NCI-H226 (cell line): ENCODE results near the gene XRN2.
A peak's percentile ranks its signal among the peaks of the same experiment; 100 is the strongest.

Source experiments
- DNase-seq: peaks from one replicate; pipeline ENCODE4 v3.0.0-alpha.2; 2015

XRN2 gene, protein sequence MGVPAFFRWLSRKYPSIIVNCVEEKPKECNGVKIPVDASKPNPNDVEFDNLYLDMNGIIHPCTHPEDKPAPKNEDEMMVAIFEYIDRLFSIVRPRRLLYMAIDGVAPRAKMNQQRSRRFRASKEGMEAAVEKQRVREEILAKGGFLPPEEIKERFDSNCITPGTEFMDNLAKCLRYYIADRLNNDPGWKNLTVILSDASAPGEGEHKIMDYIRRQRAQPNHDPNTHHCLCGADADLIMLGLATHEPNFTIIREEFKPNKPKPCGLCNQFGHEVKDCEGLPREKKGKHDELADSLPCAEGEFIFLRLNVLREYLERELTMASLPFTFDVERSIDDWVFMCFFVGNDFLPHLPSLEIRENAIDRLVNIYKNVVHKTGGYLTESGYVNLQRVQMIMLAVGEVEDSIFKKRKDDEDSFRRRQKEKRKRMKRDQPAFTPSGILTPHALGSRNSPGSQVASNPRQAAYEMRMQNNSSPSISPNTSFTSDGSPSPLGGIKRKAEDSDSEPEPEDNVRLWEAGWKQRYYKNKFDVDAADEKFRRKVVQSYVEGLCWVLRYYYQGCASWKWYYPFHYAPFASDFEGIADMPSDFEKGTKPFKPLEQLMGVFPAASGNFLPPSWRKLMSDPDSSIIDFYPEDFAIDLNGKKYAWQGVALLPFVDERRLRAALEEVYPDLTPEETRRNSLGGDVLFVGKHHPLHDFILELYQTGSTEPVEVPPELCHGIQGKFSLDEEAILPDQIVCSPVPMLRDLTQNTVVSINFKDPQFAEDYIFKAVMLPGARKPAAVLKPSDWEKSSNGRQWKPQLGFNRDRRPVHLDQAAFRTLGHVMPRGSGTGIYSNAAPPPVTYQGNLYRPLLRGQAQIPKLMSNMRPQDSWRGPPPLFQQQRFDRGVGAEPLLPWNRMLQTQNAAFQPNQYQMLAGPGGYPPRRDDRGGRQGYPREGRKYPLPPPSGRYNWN

GRCh38 chr20:21303061-21303871 lies at the start of gene XRN2:
Gene XRN2 (plus strand): TSS chr20:21303331. CDS start chr20:21303399, 68 bp downstream.
- peak; percentile 96 for DNase-seq

DNA sequence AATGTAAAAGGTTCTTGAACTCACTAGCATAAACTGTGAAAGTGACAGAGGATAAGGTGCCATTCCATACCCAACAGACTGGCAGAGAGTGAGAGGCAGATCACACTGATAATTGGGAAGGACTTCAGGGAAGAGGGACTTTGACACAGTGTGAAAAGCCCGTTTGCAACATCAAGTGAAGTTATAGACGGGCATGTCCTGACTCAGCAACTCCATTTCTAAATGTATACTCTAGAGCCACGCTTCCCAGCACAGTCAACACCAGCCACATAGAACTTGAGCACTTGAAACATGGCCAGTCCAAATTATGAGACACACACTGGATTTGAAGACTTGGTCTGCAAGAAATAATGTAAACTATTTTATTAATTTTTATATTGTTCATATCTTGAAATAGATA lies 45.9 kb upstream of the XRN2 start:
- no peak for DNase-seq

DNA sequence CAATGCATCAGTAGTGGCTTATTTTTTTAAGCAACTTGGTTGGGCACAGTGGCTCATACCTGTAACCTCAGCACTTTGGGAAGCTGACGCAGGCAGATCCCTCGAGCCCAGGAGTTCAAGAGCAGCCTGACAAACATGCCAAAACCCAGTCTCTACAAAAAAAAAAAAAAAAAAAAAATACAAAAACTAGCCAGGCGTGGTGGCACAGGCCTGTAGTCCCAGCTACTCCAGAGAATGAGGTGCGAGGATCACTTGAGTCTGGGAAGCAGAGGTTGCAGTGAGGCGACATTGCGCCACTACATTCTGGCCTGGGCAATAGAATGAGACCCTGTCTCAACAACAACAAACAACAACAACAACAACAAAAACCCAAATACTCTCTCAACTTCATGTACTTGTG lies 44.7 kb upstream of the XRN2 start:
- no peak for DNase-seq

DNA sequence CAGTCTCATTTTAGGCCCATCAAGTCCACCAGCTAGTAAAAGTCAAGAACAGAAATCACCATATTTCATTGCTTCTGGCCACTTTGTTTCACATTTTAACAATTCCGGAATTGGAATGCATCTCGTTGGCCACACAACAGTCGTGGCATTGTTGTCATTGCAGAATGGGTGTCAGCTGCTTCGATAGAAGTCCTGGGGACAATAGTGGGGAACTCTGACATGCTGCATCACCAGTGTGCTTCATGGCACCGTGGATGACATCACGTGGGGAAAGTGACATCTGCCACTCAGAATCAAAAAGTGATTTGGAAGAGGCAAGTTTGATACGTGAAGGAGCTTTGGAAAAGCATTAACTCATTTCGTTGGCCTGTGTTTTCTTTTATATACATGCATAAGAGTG lies 43.8 kb upstream of the XRN2 start:
- DNase-seq: no peak

- DNase-seq: no peak
These were observed 40.3 kb upstream of the XRN2 start for GRCh38 chr20:21262812-21263211.

- DNase-seq: no peak
These were observed 37.6 kb upstream of the XRN2 start for GRCh38 chr20:21265261-21266190.

DNA sequence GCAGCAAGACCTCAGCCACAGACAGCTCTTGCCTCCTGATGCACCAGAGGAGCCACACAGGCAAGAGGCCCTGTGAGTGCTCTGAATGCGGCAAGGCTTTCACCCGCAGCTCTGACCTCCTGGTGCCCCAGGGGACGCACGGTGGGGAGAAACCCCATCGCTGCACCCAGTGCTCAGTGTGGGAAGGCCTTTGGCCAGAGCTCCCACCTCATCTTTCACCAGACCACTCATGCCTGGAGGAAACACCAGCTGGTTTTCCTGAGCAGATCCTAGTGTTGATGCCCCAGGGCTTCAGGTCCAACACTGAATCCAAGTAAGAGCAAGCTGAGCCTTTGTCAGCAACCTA lies 37.0 kb upstream of the XRN2 start:
- no peak for DNase-seq

GRCh38 chr20:21269772-21270171 lies 33.4 kb upstream of the XRN2 start:
- DNase-seq: no peak

- DNase-seq: no peak
These were observed 32.3 kb upstream of the XRN2 start for GRCh38 chr20:21270806-21271205.

DNA sequence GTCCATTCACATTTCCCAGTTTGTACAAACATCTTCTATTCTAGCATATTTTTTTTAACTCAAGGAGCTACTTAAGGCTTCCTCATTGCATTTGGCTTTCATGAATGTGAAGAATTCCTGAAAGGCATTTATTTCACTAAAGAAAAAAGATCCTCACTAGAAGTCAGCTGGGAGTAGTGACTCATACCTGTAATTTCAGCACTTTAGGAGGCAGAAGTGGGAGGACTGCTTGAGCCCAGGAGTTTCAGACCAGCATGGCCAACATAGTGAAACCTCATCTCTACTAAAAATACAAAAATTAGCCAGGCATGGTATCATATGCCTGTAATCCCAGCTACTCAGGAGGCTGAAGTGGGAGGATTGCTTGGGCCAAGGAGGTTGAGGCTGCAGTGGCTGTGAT lies 30.9 kb upstream of the XRN2 start:
- peak; percentile 60 for DNase-seq

- DNase-seq: no peak
These were observed 30.5 kb upstream of the XRN2 start for GRCh38 chr20:21272679-21273078.

GRCh38 chr20:21273755-21274386 lies 29.3 kb upstream of the XRN2 start:
- no peak for DNase-seq

DNA sequence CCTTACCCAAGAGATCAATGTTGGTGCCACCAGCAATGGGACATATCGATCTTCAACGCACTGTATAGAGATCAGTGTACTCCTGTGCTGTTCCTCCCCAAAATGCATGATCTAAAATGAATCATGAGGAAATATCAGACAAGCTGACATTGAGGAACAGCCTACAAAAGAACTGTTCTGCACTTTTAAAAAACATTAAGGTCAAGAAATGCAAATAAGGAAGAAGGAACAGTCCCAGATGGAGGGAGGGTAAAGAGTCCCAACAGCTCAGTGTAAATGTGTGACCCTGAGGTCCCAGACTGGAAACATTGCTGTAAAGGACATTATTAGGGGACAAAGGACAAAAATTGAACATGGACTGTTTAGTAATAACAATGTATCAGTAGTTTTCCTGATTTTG lies 24.3 kb upstream of the XRN2 start:
- no peak for DNase-seq

- no peak for DNase-seq
These were observed 23.2 kb upstream of the XRN2 start for GRCh38 chr20:21279706-21280521.

GRCh38 chr20:21280522-21281016 lies 22.6 kb upstream of the XRN2 start:
- DNase-seq: no peak

DNA sequence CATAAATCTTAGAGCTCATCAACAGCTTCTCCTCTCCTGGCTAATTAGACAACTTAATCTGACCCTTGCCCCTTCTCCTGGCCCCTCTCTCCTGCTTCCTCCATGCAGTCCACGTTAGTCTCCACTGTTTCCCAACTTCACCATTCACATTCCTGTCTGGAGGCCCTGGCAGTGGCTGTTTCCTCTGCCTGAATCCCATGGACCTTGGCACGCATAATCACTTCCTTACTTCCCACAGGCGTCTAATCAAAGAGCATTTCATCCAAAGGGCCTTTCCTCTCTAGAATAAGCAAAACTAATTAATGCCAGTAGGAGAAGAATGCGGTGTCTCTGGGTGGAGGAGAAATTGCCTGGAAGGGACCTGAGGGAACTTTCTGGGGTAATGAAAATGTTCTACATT lies 16.4 kb upstream of the XRN2 start:
- DNase-seq: no peak

DNA sequence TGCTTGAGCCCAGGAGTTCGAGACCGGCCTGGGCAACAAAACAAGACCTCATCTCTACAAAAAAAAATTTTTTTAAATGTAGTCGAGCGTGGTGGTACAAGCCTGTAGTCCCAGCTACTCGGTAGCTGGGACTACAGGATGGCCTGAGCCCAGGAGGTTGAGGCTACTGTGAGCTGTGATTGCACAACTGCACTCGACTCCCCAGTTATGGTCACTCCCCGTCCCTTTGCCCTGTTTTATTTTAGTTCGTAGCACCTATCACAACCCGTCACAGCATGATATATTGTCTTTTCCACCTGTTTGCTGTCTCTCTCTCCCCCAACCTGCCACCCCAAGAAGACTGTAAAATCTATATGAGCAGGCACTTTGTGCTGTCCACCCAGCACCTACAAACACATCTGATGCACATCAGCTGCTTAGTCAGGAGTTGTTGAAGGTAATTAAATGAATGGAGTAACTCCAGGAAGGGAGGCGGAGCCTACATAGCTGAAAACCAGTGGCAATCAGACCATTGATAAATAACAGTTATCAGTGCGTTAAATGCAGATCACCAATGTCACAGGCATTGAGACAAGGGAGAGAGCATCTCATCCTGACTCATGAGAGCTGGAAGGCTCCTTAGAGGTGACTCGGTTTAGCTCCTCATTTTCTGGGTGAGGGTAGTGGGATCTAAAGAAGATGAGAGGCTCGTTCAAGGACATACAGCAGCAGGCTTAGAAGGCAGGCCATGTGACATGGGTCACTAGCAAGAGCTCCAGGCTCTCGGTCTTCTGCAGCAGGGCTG lies 14.4 kb upstream of the XRN2 start:
- DNase-seq: no peak

DNA sequence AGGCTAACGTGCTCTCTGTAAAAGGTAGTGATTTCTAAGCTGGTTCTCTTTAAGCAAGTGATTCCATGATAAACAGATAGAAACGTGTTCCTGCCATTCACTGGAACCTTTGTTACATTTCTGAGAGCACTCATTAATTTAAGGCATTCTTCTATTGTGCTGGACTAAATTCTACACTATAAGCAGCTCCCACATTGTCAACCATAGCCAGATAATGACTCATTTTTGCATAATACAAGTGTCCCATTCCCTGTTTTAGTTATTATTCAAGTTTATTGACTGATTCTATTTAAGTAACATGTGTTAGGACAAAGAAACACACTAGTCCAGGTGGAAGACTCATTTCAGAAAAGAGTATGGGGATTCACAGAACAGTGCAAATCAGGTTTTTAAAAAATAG lies 13.5 kb upstream of the XRN2 start:
- DNase-seq: no peak

GRCh38 chr20:21291026-21291425 lies 12.1 kb upstream of the XRN2 start:
- DNase-seq: no peak

GRCh38 chr20:21294755-21295154 lies 8.4 kb upstream of the XRN2 start:
- no peak for DNase-seq
